Spinal cord (tissue), 10 donors: ENCODE measurements around the gene DACT3. TPM values are rescaled to one million over a fixed set of nuclear protein-coding genes. Genes with fewer than 3 reads are reported as not detected.

Source experiments
- DNase-seq, 6 donors: peaks; one replicate each; pipeline versions ENCODE4 v3.0.0 to v3.0.0-alpha.2; 2013 to 2015; ENCODE audit warnings: low spot score in 6 of 6, low read depth in 4 of 6
- H3K27ac ChIP-seq: one replicate; pipeline ENCODE4 v1.5.1; 2013; ENCODE audit warnings: low read depth, low read length, control low read depth
- H3K27me3 ChIP-seq: one replicate; pipeline ENCODE4 v1.6.1; 2013; ENCODE audit warnings: low read length; ENCODE audit not compliant: control insufficient read depth, insufficient read depth
- H3K36me3 ChIP-seq: one replicate; pipeline ENCODE4 v1.6.1; 2013; ENCODE audit warnings: low read length; ENCODE audit not compliant: control insufficient read depth, insufficient read depth
- H3K4me1 ChIP-seq: one replicate; pipeline ENCODE4 v1.6.1; 2013; ENCODE audit warnings: low read length; ENCODE audit not compliant: control insufficient read depth, insufficient read depth
- H3K4me3 ChIP-seq: one replicate; pipeline ENCODE4 v1.5.1; 2013; ENCODE audit warnings: low read depth, low read length, control low read depth
- H3K9me3 ChIP-seq: one replicate; pipeline ENCODE4 v1.6.1; 2013; ENCODE audit warnings: low read length; ENCODE audit not compliant: control insufficient read depth, insufficient read depth
- WGBS: methylation state at CpG from one replicate; pipeline ENCODE4 v1.1.5; 2013; ENCODE audit warnings: missing lambda C conversion rate; ENCODE audit not compliant: insufficient coverage; 5-methylcytosine and 5-hydroxymethylcytosine counted together
- polyA plus RNA-seq, 2 donors: library from polyadenylated mRNA; unstranded; fragments of 120-200 nt; gene quantifications; one replicate each; pipeline ENCODE4 v1.2.1, GENCODE V29; 2013; ENCODE audit not compliant: insufficient read length in 2 of 2
- total RNA-seq, 2 donors: library from RNA; depleted of rRNA in 1 of 2; stranded (reverse); fragments of 120-200 nt in 1 of 2; fragments of >200 nt in 1 of 2; gene quantifications; one replicate each; pipeline versions ENCODE4 v1.2.3 to v1.2.4, GENCODE V29; 2013 to 2014
- donor health status: healthy.

DACT3 gene
- total and polyA plus RNA-seq, 4 donors, result 12.8 to 50.8 (median 34.2) TPM

GRCh38 chr19:46674416-46675178 is 13.6 kb upstream of the DACT3 start:
- 95% methylated on average over 18 of the region's 21 CpGs for WGBS
- Histone ChIP-seq H3K27ac (no peak overlapping the region), H3K27me3 (no peaks in the 10 kb centered on the region), H3K4me1 (no peaks in the 10 kb centered on the region), H3K4me3 (no peak overlapping the region), H3K36me3 (peaks cover 61% of the 10 kb centered on the region), H3K9me3 (no peaks in the 10 kb centered on the region)
- peak in 2 of 6 donors; percentile 17 to 74 for DNase-seq

- Histone ChIP-seq H3K36me3 (peaks cover 30% of the 10 kb centered on the region), H3K4me1 (no peaks in the 10 kb centered on the region), H3K4me3 (no peak overlapping the region), H3K27ac (no peak overlapping the region), H3K9me3 (no peaks in the 10 kb centered on the region), H3K27me3 (no peaks in the 10 kb centered on the region)
- DNase-seq, result no peak
These were observed 9.8 kb upstream of the DACT3 start for GRCh38 chr19:46670813-46671212.

DNA sequence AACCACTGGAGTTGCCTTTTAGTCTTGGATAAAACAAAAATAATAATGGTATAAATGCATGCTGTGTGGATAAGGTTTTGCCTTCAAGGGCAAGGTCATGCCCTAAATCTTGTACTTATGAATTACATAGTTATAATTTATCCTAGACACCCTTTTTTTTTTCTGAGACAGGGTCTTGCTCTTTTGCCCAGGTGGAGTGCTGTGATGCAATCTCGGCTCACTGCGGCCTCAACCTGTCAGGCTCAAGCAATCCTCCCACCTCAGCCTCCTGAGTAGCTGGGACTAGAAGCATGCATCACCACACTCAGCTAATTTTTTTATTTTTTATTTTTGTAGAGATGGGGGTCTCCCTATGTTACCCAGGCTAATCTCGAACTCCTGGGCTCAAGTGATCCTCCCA is 7.7 kb upstream of the DACT3 start:
- Histone ChIP-seq H3K36me3 (peaks cover 9% of the 10 kb centered on the region), H3K27me3 (no peaks in the 10 kb centered on the region), H3K27ac (no peak overlapping the region), H3K9me3 (no peaks in the 10 kb centered on the region), H3K4me3 (no peak overlapping the region), H3K4me1 (no peaks in the 10 kb centered on the region)
- DNase-seq, result no peak
- no CpG with 5 or more reads among the region's 3 CpGs for WGBS

- no peak for DNase-seq
- Histone ChIP-seq H3K4me3 (no peak overlapping the region), H3K4me1 (peaks cover 11% of the 10 kb centered on the region), H3K9me3 (no peaks in the 10 kb centered on the region), H3K27ac (no peak overlapping the region), H3K27me3 (no peaks in the 10 kb centered on the region), H3K36me3 (no peaks in the 10 kb centered on the region)
- 88% methylated on average over 2 of the region's 8 CpGs for WGBS
These were observed 4.1 kb upstream of the DACT3 start for GRCh38 chr19:46665072-46665471.

DNA sequence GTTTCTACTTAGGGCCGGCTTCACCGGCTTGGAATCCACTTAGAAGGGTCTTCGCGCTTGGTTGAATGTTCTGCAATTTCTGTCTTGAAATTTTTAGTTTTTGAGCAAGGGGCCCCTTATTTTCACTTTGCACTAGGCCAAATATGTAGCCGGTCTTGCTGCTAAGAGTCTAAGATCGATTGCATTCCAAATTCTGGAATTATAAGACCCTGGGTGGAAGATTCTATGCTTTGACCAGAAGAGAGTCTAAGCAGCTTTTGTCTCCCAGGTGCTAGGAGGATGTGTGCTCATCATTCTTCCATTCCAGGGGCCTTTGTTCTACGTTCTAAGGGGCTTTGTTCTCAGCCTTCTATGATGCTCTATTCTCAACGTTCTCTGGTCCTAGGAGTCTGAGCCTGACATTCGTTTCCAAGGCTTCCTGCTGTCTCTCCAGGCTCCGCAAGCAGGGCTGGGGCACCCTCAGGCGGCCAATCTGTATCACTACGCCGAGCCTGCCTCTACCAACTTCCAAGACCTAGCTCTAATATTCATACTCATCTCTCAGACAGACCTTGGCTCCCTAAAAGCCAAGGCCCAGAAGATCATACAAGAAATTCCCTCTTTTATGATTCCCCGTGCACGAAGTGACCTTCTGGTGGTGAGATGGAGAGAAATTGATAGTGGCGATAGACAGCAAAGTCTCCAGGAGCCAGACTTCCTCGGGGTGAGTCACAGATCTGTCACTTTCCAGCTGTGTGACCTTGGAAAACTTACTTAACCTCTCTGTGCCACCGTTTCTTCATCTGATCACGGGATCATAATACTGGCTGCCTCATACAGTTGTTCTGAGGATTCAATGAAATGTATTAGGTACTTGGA is 982 bp upstream of the DACT3 start:
- H3K4me1 ChIP-seq, result peaks cover 24% of the 10 kb centered on the region
- peak overlapping the region; percentile 36 for H3K4me3 ChIP-seq
- H3K27ac ChIP-seq, result peak overlapping the region; percentile 85
- DNase-seq, result peak in 5 of 6 donors; percentile 65 to 96 (median 79)
- WGBS, result 0% methylated on average over 7 of the region's 19 CpGs
- H3K27me3 ChIP-seq, result no peaks in the 10 kb centered on the region
- peaks cover 2% of the 10 kb centered on the region for H3K36me3 ChIP-seq
- no peaks in the 10 kb centered on the region for H3K9me3 ChIP-seq

- peak overlapping the region; percentile 71 for H3K4me3 ChIP-seq
- WGBS, result under 1% methylated on average over 39 of the region's 40 CpGs
- peak overlapping the region; percentile 81 for H3K27ac ChIP-seq
- peaks cover 24% of the 10 kb centered on the region for H3K4me1 ChIP-seq
- no peaks in the 10 kb centered on the region for H3K27me3 ChIP-seq
- peaks cover 7% of the 10 kb centered on the region for H3K36me3 ChIP-seq
- peak in 1 of 6 donors; percentile 7 for DNase-seq
- H3K9me3 ChIP-seq, result no peaks in the 10 kb centered on the region
These were observed 397 bp downstream of the DACT3 start for GRCh38 chr19:46660551-46661019.

DNA sequence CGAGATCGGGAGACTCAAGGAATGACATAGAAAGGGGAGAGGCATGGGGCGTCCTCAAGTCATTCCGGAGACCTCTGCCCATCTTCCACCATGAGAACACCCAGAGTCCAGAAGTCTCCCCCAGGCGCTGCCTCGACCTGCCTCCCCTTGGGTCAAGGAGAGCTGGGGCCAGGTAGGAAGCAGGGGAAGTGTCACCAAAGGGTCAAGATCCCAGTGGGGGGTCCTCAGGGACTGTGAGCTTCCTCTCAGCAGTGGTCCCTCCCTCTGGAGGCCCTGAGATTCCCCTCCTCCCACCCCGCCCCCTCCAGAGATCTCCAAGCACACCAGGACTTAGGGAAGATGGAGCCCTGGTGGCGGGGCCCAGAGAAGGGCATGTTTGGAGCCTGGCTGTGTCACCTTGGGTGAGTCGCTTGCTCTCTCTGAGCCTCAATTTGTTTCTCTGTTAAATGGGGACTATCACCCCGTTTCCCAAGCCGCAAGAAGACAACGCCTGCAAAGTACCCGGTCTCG is 919 bp downstream of the DACT3 start:
- H3K27ac ChIP-seq, result peak overlapping the region; percentile 81
- peaks cover 7% of the 10 kb centered on the region for H3K36me3 ChIP-seq
- peaks cover 29% of the 10 kb centered on the region for H3K4me1 ChIP-seq
- no peaks in the 10 kb centered on the region for H3K27me3 ChIP-seq
- WGBS, result 2% methylated on average over 13 of the region's 14 CpGs
- peak overlapping the region; percentile 71 for H3K4me3 ChIP-seq
- no peaks in the 10 kb centered on the region for H3K9me3 ChIP-seq
- DNase-seq, result peak in 3 of 6 donors; percentile 15 to 74 (median 71)

- H3K4me3 ChIP-seq, result peak overlapping the region; percentile 71
- WGBS, result 0% methylated on average over 9 of the region's 28 CpGs
- H3K4me1 ChIP-seq, result peaks cover 35% of the 10 kb centered on the region
- peak overlapping the region; percentile 81 for H3K27ac ChIP-seq
- H3K9me3 ChIP-seq, result no peaks in the 10 kb centered on the region
- DNase-seq, result peak in 2 of 6 donors; percentile 57 to 62
- H3K36me3 ChIP-seq, result peaks cover 7% of the 10 kb centered on the region
- no peaks in the 10 kb centered on the region for H3K27me3 ChIP-seq
These were observed 1.6 kb downstream of the DACT3 start for GRCh38 chr19:46659151-46660007.

- H3K9me3 ChIP-seq, result no peaks in the 10 kb centered on the region
- DNase-seq, result no peak
- H3K4me3 ChIP-seq, result no peak overlapping the region
- WGBS, result 100% methylated on average over 1 of the region's 5 CpGs
- no peak overlapping the region for H3K27ac ChIP-seq
- peaks cover 43% of the 10 kb centered on the region for H3K4me1 ChIP-seq
- H3K27me3 ChIP-seq, result peaks cover under 1% of the 10 kb centered on the region
- H3K36me3 ChIP-seq, result peaks cover 22% of the 10 kb centered on the region
These were observed 4.4 kb downstream of the DACT3 start for GRCh38 chr19:46656541-46656940.
